Stimulated activated CD8-positive, alpha-beta memory T cell treated with anti-CD3 and anti-CD28 coated beads, Interleukin-2, amount 100 ng/mL, for 1 hour (primary cell): ENCODE results near the gene COQ10A.

ENCODE experiments used
- DNase-seq, 2 donors: peaks; one replicate each; pipeline ENCODE4 v3.0.0-alpha.2; 2020; ENCODE audit warnings: low read depth in 2 of 2

The COQ10A gene

GRCh38 chr12:56266693-56267442 is at the start of gene COQ10A:
Gene COQ10A (plus strand): TSS chr12:56266942. CDS start chr12:56267119, 177 bp downstream.
- DNase-seq, result peak; percentile 74 to 80

DNA sequence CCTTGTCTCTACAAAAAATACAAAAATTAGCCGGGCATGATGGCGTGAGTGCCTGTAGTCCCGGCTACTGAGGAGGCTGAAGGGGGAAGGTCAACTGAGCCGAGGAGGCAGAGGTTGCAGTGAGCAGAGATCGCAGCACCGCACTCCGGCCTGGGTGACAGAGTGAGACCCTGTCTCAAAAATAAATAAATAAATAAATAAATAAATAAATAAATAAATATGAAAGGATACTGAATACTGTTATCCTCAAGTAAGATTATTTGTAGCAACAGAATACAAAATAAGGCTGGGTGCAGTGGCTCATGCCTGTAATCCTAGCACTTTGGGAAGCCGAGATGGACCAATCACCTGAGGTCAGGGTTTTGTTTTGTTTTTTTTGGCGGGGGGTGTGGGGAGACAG is 46.9 kb upstream of the COQ10A start:
- DNase-seq, result no peak

- no peak for DNase-seq
Observed at GRCh38 chr12:56220611-56221231, 46.0 kb upstream of the COQ10A start.

GRCh38 chr12:56221232-56221756 is 45.4 kb upstream of the COQ10A start:
- no peak for DNase-seq

- peak; percentile 87 to 88 for DNase-seq
Observed at GRCh38 chr12:56221757-56222530, 44.8 kb upstream of the COQ10A start, which contains the start of gene RNF41. Gene RNF41 (minus strand): TSS chr12:56221922. CDS start chr12:56214047, 7,875 bp downstream.

DNA sequence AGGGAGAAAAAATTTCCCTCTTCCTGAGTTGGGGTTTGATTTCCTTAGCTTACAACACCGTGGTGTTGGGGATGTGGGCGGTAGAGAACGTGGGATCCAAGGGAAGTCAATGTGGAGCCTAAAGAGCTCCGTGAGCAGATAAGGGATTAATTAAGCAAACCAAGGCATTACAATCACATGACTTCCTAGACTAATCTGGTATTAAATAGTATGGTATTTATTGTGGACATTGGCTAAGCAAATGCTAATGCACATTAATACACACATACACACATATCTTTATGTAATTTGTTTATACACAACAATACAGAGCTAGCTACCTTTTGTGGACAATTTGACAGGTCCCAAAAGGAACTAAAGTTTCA is 44.2 kb upstream of the COQ10A start:
- DNase-seq, result no peak

GRCh38 chr12:56223571-56224101 is 43.1 kb upstream of the COQ10A start:
- no peak for DNase-seq

DNA sequence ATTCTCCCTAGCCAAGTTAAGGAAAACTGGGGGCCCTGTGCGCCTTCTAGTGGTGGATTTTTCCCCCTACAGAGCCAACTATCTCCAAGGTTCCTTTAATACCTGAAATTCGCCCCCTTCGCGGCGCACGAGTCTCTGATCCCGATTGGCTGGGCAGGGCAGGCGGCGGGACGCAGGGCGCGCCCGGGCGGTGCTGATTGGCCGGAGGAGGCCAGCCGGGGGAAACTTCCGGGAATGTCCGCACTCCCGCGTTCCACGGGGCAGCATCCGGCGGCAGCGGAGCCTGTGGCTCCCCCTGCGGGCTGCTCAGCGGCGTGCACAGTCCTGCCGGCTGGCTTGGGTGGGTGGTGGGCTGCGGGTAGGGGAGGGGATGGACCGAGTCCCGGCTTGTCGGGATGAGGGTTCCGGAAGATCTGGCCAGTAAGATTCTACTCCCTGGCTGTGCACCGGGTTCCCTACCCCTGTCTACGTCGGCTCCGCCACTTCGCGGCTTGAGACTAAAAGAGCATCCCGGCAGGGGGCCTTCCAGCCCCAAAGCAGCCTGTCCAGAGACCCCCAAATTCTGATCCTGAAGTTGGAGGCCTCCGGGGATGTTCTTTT is 42.5 kb upstream of the COQ10A start, which contains the start of gene NABP2:
NABP2 (plus strand) TSS at position 241 of the 600 bp plus-strand sequence. CDS start 515 bp downstream, outside the sequence.
- peak; percentile 85 for DNase-seq

- no peak for DNase-seq
Observed at GRCh38 chr12:56224954-56225353, 41.8 kb upstream of the COQ10A start.

- DNase-seq, result no peak
Observed at GRCh38 chr12:56229082-56229481, 37.7 kb upstream of the COQ10A start.

GRCh38 chr12:56229916-56230431 is 36.8 kb upstream of the COQ10A start, which contains the start of gene SLC39A5:
Gene SLC39A5 (plus strand): TSS chr12:56230051. CDS start chr12:56231275, 1,224 bp downstream.
- DNase-seq, result no peak

GRCh38 chr12:56230432-56231183 is 36.1 kb upstream of the COQ10A start:
- DNase-seq, result no peak

GRCh38 chr12:56231184-56231582 is 35.6 kb upstream of the COQ10A start:
- DNase-seq, result no peak

DNA sequence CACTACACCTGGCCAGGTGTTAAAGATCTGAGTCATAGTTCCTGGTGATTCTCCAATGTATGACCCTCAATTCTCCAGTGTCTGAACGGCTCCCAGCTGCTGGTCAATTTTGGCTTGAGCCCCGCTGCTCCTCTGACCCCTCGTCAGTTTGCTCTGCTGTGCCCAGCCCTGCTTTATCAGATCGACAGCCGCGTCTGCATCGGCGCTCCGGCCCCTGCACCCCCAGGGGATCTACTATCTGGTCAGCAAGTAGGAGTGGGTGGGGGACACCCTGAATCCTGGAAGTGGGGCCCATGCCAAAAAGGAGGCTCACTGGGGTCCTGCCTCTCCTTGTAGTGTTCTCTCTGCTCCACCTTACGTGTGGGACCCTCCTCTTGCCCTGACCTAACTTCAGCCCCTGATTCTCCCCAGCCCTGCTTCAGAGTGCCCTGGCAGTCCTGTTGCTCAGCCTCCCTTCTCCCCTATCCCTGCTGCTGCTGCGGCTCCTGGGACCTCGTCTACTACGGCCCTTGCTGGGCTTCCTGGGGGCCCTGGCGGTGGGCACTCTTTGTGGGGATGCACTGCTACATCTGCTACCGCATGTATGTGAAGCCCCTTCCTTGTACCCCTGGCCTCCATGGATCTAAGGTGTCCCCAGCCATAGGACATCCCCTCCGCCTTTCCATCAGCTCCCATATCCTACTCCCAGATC is 31.9 kb upstream of the COQ10A start:
- no peak for DNase-seq

DNA sequence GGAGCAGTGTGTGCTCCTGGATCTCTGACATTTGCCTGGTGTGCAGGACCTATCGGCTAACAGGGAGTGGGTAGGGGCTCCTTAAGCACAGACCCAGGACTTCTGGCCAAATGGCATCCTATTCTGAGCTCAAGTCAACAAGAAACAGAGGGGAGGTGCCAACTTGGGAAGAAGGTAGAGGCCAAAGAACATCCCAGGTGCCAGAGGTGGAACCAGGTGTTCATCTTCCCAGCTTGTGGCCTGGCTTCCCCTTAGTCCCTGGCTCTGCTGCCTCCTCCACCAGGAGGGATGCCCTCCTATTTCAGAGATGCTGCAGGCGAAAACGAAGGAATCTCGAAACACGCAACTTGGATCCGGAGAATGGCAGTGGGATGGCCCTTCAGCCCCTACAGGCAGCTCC is 30.7 kb upstream of the COQ10A start:
- no peak for DNase-seq

DNA sequence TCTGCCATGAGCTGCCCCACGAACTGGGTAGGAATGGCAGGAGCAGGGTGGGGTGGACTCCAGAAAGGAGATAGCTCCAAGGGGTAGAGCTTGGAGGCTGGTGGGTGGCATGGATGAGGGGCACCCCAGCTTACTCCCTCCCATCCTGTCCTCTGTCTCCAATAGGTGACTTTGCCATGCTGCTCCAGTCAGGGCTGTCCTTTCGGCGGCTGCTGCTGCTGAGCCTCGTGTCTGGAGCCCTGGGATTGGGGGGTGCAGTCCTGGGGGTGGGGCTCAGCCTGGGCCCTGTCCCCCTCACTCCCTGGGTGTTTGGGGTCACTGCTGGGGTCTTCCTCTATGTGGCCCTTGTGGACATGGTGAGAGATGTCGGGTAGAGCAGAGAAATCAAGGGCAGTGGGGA is 29.8 kb upstream of the COQ10A start:
- DNase-seq, result no peak

GRCh38 chr12:56237552-56237951 is 29.2 kb upstream of the COQ10A start:
- DNase-seq, result no peak

- DNase-seq, result no peak
Observed at GRCh38 chr12:56241424-56242303, 25.1 kb upstream of the COQ10A start.

DNA sequence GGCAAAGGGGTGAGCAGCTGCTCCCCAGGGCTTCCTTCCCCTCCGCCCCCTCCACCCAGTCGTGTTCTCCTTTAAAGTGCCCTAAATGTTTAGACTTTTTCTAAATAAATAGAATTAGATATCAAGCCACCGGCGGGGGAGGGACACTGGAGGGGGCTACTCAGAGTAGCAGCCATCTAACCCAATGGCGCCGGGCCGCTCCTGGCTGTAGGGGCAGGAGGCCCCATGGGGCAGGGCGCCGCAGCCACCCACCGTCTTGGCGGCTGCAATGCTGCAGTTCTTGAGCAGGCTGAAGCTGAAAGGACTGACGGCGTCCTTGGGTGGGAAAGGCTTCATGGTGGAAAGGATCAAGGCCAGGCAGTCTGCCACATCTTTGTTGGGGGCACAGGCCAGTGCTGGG is 23.8 kb upstream of the COQ10A start:
- DNase-seq, result no peak
